COR-L47 (cell line): Measurements from ENCODE around the gene MYBL2.

ENCODE experiments used
- DNase-seq: peaks from one replicate; lab custom pipeline; 2025; lab: John Stamatoyannopoulos, UW

Gene MYBL2

GRCh38 chr20:43723735-43724134 is 56.8 kb downstream of the MYBL2 start:
- DNase-seq: no peak

GRCh38 chr20:43724383-43724782 is 57.5 kb downstream of the MYBL2 start:
- DNase-seq: no peak

GRCh38 chr20:43725666-43726065 is 58.8 kb downstream of the MYBL2 start:
- no peak for DNase-seq

- no peak for DNase-seq
Observed at GRCh38 chr20:43726333-43726732, 59.4 kb downstream of the MYBL2 start.

GRCh38 chr20:43726811-43727338 is 60.0 kb downstream of the MYBL2 start, which contains the start of gene GTSF1L:
Gene GTSF1L, minus strand, starts transcription at chr20:43727002. Its CDS starts 308 bp downstream, at chr20:43726694.
- no peak for DNase-seq

GRCh38 chr20:43727980-43728590 is 61.2 kb downstream of the MYBL2 start:
- DNase-seq: no peak

GRCh38 chr20:43728686-43729255 is 61.9 kb downstream of the MYBL2 start:
- no peak for DNase-seq

- DNase-seq: no peak
Observed at GRCh38 chr20:43731469-43731868, 64.6 kb downstream of the MYBL2 start.

GRCh38 chr20:43731927-43732326 is 65.0 kb downstream of the MYBL2 start:
- DNase-seq: no peak

GRCh38 chr20:43736588-43737158 is 69.8 kb downstream of the MYBL2 start:
- DNase-seq: no peak

- DNase-seq: no peak
Observed at GRCh38 chr20:43737925-43738324, 71.0 kb downstream of the MYBL2 start.

GRCh38 chr20:43739148-43739749 is 72.3 kb downstream of the MYBL2 start:
- no peak for DNase-seq

GRCh38 chr20:43740642-43741041 is 73.7 kb downstream of the MYBL2 start:
- no peak for DNase-seq

GRCh38 chr20:43744151-43744611 is 77.3 kb downstream of the MYBL2 start:
- no peak for DNase-seq

GRCh38 chr20:43744966-43745730 is 78.2 kb downstream of the MYBL2 start:
- DNase-seq: no peak

GRCh38 chr20:43746344-43747137 is 79.6 kb downstream of the MYBL2 start:
- DNase-seq: no peak

- no peak for DNase-seq
Observed at GRCh38 chr20:43748274-43748673, 81.4 kb downstream of the MYBL2 start.

GRCh38 chr20:43749734-43750294 is 82.9 kb downstream of the MYBL2 start:
- DNase-seq: peak; percentile 33

- no peak for DNase-seq
Observed at GRCh38 chr20:43750774-43751166, 83.9 kb downstream of the MYBL2 start.

- no peak for DNase-seq
Observed at GRCh38 chr20:43751167-43752050, 84.5 kb downstream of the MYBL2 start.
